Measurements from ENCODE around the gene FOXL2. TPM values are rescaled to one million over a fixed set of nuclear protein-coding genes. Genes with fewer than 3 reads are reported as not detected.

Gene FOXL2
- total RNA-seq, 1 experiment from 2014 or later: not detected

GRCh38 chr3:138985932-138986331 lies 39.0 kb upstream of the FOXL2 start:
- no peaks in the 10 kb centered on the region for H3K27me3 ChIP-seq (replicated peaks; ENCODE audit: insufficient read depth, low read depth, low read length, poor library complexity)
- no peaks in the 10 kb centered on the region for H3K4me1 ChIP-seq (ENCODE audit: insufficient read depth, low read length, poor library complexity, severe bottlenecking)
- no peak overlapping the region for H3K4me3 ChIP-seq (ENCODE audit: low read depth, low read length, poor library complexity, severe bottlenecking)
- intact Hi-C loops (cut with micrococcal nuclease; ENCODE audit: unreplicated experiment): no loop called here
- no peak for DNase-seq (ENCODE audit: low spot score)
- H3K9me3 ChIP-seq (ENCODE audit: low read depth, low read length, poor library complexity, severe bottlenecking): no peaks in the 10 kb centered on the region
- H3K36me3 ChIP-seq (ENCODE audit: insufficient read depth, low read length, poor library complexity, severe bottlenecking): no peaks in the 10 kb centered on the region
- H3K27ac ChIP-seq (ENCODE audit: low read depth, low read length, poor library complexity, severe bottlenecking): no peak overlapping the region
- no peak for TF ChIP-seq EZH2 (IDR thresholded peaks at IDR 0.05; ENCODE audit: borderline replicate concordance, low read depth, low read length, poor library complexity, severe bottlenecking)
- no peak for TF ChIP-seq CTCF (conservative IDR thresholded peaks at IDR 0.05; ENCODE audit: low read depth, low read length)
- POLR2A ChIA-PET (ENCODE audit: low non-redundant PET): no interaction called here
- BruUV-seq (replicated peaks): no TSS peak
- CTCF ChIA-PET: no interaction called here

- ChIA-PET CTCF (no interaction called here), POLR2A (ENCODE audit: low non-redundant PET) (no interaction called here)
- intact Hi-C loops (cut with micrococcal nuclease; ENCODE audit: unreplicated experiment): no loop called here
- no peak for TF ChIP-seq EZH2 (IDR thresholded peaks at IDR 0.05; ENCODE audit: borderline replicate concordance, low read depth, low read length, poor library complexity, severe bottlenecking)
- TF ChIP-seq CTCF (conservative IDR thresholded peaks at IDR 0.05; ENCODE audit: low read depth, low read length): no peak
- H3K27me3 ChIP-seq (replicated peaks; ENCODE audit: insufficient read depth, low read depth, low read length, poor library complexity): no peaks in the 10 kb centered on the region
- H3K4me1 ChIP-seq (ENCODE audit: insufficient read depth, low read length, poor library complexity, severe bottlenecking): no peaks in the 10 kb centered on the region
- no peak overlapping the region for H3K27ac ChIP-seq (ENCODE audit: low read depth, low read length, poor library complexity, severe bottlenecking)
- no peak for DNase-seq (ENCODE audit: low spot score)
- no peak overlapping the region for H3K4me3 ChIP-seq (ENCODE audit: low read depth, low read length, poor library complexity, severe bottlenecking)
- no peaks in the 10 kb centered on the region for H3K9me3 ChIP-seq (ENCODE audit: low read depth, low read length, poor library complexity, severe bottlenecking)
- no peaks in the 10 kb centered on the region for H3K36me3 ChIP-seq (ENCODE audit: insufficient read depth, low read length, poor library complexity, severe bottlenecking)
- no TSS peak for BruUV-seq (replicated peaks)
Measured at GRCh38 chr3:138984816-138985215, 37.9 kb upstream of the FOXL2 start.

- ChIA-PET POLR2A (ENCODE audit: low non-redundant PET) (no interaction called here), CTCF (no interaction called here)
- no peak for DNase-seq (ENCODE audit: low spot score)
- Histone ChIP-seq H3K9me3 (ENCODE audit: low read depth, low read length, poor library complexity, severe bottlenecking) (no peaks in the 10 kb centered on the region), H3K27me3 (replicated peaks; ENCODE audit: insufficient read depth, low read depth, low read length, poor library complexity) (no peaks in the 10 kb centered on the region), H3K4me1 (ENCODE audit: insufficient read depth, low read length, poor library complexity, severe bottlenecking) (no peaks in the 10 kb centered on the region), H3K4me3 (ENCODE audit: low read depth, low read length, poor library complexity, severe bottlenecking) (no peak overlapping the region), H3K36me3 (ENCODE audit: insufficient read depth, low read length, poor library complexity, severe bottlenecking) (no peaks in the 10 kb centered on the region), H3K27ac (ENCODE audit: low read depth, low read length, poor library complexity, severe bottlenecking) (no peak overlapping the region)
- intact Hi-C loops (cut with micrococcal nuclease; ENCODE audit: unreplicated experiment): no loop called here
- TF ChIP-seq CTCF (conservative IDR thresholded peaks at IDR 0.05; ENCODE audit: low read depth, low read length): no peak
- TF ChIP-seq EZH2 (IDR thresholded peaks at IDR 0.05; ENCODE audit: borderline replicate concordance, low read depth, low read length, poor library complexity, severe bottlenecking): no peak
- BruUV-seq (replicated peaks): no TSS peak
Measured at GRCh38 chr3:138976047-138976446, 29.1 kb upstream of the FOXL2 start.

Data from A673 (cell line).